Measurements from ENCODE around the gene DCAF12.

DCAF12 gene

GRCh38 chr9:34072868-34073590 lies 53.5 kb downstream of the DCAF12 start (continued):
- TF ChIP-seq ZBTB48 (tag by site-specific recombination; IDR thresholded peaks at IDR 0.05) (peak; percentile 25; the same call in 1 of the 2 replicates), ZNF558 (tag by site-specific recombination; IDR thresholded peaks at IDR 0.05) (no peak), PRDM2 (tag by site-specific recombination; IDR thresholded peaks at IDR 0.05; ENCODE audit: borderline replicate concordance) (no peak), ZFP3 (tag by site-specific recombination; IDR thresholded peaks at IDR 0.05; ENCODE audit: low read depth) (no peak), ZNF10 (tag by site-specific recombination; IDR thresholded peaks at IDR 0.05) (no peak), HOXA7 (CRISPR knock-in tag; IDR thresholded peaks at IDR 0.05; ENCODE audit: borderline replicate concordance) (no peak), ZSCAN5A (tag by site-specific recombination; IDR thresholded peaks at IDR 0.05) (no peak), ZNF571 (tag by site-specific recombination; IDR thresholded peaks at IDR 0.05) (no peak), ZNF48 (tag by site-specific recombination; IDR thresholded peaks at IDR 0.05) (no peak), ZNF366 (tag by site-specific recombination; conservative IDR thresholded peaks at IDR 0.05) (peak; percentile 25; the same call in 1 of the 2 replicates), ZNF23 (tag by site-specific recombination; IDR thresholded peaks at IDR 0.05; ENCODE audit: borderline replicate concordance) (no peak), ZNF112 (tag by site-specific recombination; IDR thresholded peaks at IDR 0.05) (no peak), ZNF529 (tag by site-specific recombination; IDR thresholded peaks at IDR 0.05; ENCODE audit: insufficient replicate concordance) (no peak), GFI1B (tag by site-specific recombination; IDR thresholded peaks at IDR 0.05) (no peak), ZNF391 (tag by site-specific recombination; IDR thresholded peaks at IDR 0.05; ENCODE audit: borderline replicate concordance, low read depth) (no peak), BCL11A (tag by site-specific recombination; IDR thresholded peaks at IDR 0.05; ENCODE audit: low read depth) (no peak), ZNF202 (tag by site-specific recombination; IDR thresholded peaks at IDR 0.05; ENCODE audit: borderline replicate concordance) (no peak), ZBTB6 (tag by site-specific recombination; IDR thresholded peaks at IDR 0.05) (no peak), SP3 (tag by site-specific recombination; IDR thresholded peaks at IDR 0.05) (no peak), GLIS1 (tag by site-specific recombination; IDR thresholded peaks at IDR 0.05) (peak; percentile 51), ZNF2 (tag by site-specific recombination; IDR thresholded peaks at IDR 0.05) (no peak), PRDM10 (tag by site-specific recombination; IDR thresholded peaks at IDR 0.05) (peak; percentile 32; the same call in 1 of the 2 replicates)
- TF ChIP-seq, protein P1, sequence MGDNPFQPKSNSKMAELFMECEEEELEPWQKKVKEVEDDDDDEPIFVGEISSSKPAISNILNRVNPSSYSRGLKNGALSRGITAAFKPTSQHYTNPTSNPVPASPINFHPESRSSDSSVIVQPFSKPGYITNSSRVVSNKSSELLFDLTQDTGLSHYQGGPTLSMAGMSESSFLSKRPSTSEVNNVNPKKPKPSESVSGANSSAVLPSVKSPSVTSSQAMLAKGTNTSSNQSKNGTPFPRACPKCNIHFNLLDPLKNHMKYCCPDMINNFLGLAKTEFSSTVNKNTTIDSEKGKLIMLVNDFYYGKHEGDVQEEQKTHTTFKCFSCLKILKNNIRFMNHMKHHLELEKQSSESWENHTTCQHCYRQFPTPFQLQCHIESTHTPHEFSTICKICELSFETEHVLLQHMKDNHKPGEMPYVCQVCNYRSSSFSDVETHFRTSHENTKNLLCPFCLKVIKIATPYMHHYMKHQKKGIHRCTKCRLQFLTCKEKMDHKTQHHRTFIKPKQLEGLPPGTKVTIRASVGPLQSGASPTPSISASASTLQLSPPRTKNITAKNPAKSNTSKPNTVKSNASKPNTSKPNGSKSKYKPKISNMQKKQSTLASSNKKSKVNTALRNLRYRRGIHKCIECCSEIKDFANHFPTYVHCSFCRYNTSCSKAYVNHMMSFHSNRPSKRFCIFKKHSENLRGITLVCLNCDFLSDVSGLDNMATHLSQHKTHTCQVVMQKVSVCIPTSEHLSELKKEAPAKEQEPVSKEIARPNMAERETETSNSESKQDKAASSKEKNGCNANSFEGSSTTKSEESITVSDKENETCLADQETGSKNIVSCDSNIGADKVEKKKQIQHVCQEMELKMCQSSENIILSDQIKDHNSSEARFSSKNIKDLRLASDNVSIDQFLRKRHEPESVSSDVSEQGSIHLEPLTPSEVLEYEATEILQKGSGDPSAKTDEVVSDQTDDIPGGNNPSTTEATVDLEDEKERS (tag by site-specific recombination; IDR thresholded peaks at IDR 0.05), result no peak
- TF ChIP-seq, protein P2, sequence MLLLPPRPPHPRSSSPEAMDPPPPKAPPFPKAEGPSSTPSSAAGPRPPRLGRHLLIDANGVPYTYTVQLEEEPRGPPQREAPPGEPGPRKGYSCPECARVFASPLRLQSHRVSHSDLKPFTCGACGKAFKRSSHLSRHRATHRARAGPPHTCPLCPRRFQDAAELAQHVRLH (tag by site-specific recombination; IDR thresholded peaks at IDR 0.05), result no peak
